Panc1 (cell line): ENCODE data around the gene DOLK. TPM values are rescaled to one million over a fixed set of nuclear protein-coding genes. Genes with fewer than 3 reads are reported as not detected.
A peak's percentile ranks its signal among the peaks of the same experiment; 100 is the strongest.

Experiments used
- ATAC-seq: fragments of 200-7000 bp; cut with Tn5 transposase; 2 replicates; pipeline ENCODE4 v1.9.1; 2020; ENCODE audit warnings: mild to moderate bottlenecking, moderate library complexity
- BruUV-seq: library from RNA; stranded (reverse); fragments of 400-500 nt; replicated peaks from 2 replicates; lab custom pipeline; 2021; lab: Mats Ljungman, UMichigan
- CTCF ChIA-PET: fragments of 300-600 bp; sonication (Branson Sonifier 250); formaldehyde crosslinking; loops from one replicate; lab custom pipeline; 2022; ENCODE audit warnings: antibody characterized with exemption; lab: Charles Lee
- POLR2A ChIA-PET: fragments of 300-600 bp; sonication (Branson Sonifier 250); formaldehyde crosslinking; loops from one replicate; lab custom pipeline; 2022; ENCODE audit warnings: antibody characterized with exemption; lab: Charles Lee
- DNase-seq: peaks from one replicate; pipeline ENCODE4 v3.0.0-alpha.2; 2010; ENCODE audit warnings: low read depth, low spot score
- H3K27ac ChIP-seq: 2 replicates; pipeline ENCODE4 v1.5.1; 2011; ENCODE audit warnings: mild to moderate bottlenecking, low read length, inconsistent platforms
- H3K27me3 ChIP-seq: fragments of 200-500 bp; sonication (Bioruptor generic); 2 replicates; pipeline ENCODE4 v1.6.0; 2014; ENCODE audit warnings: low read length, inconsistent platforms; ENCODE audit not compliant: control insufficient read depth, insufficient read depth
- H3K36me3 ChIP-seq: fragments of 200-500 bp; sonication (Bioruptor generic); 2 replicates; pipeline ENCODE4 v1.5.1; 2014; ENCODE audit warnings: inconsistent platforms, mild to moderate bottlenecking, low read length, moderate library complexity; ENCODE audit not compliant: control insufficient read depth, insufficient read depth
- H3K4me1 ChIP-seq: 2 replicates; pipeline ENCODE4 v1.5.1; 2011; ENCODE audit warnings: inconsistent platforms, mild to moderate bottlenecking, low read length, moderate library complexity; ENCODE audit not compliant: control insufficient read depth, insufficient read depth
- H3K4me3 ChIP-seq, 2 experiments: 2 replicates each; pipeline ENCODE4 v1.5.1; 2011 to 2012; ENCODE audit warnings: low read depth in 2 of 2, low read length in 2 of 2, mild to moderate bottlenecking in 2 of 2, inconsistent platforms in 1 of 2, moderate library complexity in 1 of 2
- H3K9me3 ChIP-seq: fragments of 200-500 bp; sonication (Bioruptor generic); 2 replicates; pipeline ENCODE4 v1.5.1; 2014; ENCODE audit warnings: low read depth, mild to moderate bottlenecking, inconsistent platforms, low read length, moderate library complexity; ENCODE audit not compliant: control insufficient read depth, insufficient read depth
- POLR2AphosphoS5 ChIP-seq: IDR thresholded peaks from 2 replicates; pipeline ENCODE4 v1.6.1; 2012; ENCODE audit warnings: mild to moderate bottlenecking, low read depth, low read length, moderate library complexity
- SIN3A ChIP-seq: IDR thresholded peaks from 2 replicates; pipeline ENCODE4 v1.6.1; 2012; ENCODE audit warnings: low read depth, mild to moderate bottlenecking, low read length, moderate library complexity, borderline replicate concordance; ENCODE audit not compliant: insufficient read depth
- TCF7L2 ChIP-seq: IDR thresholded peaks from 2 replicates; pipeline ENCODE4 v1.6.1; 2011; ENCODE audit warnings: mild to moderate bottlenecking, low read depth, low read length, inconsistent platforms
- in situ Hi-C: cut with HindIII; loops from 2 replicates; pipeline ENCODE4 v1.10.0; 2016; ENCODE audit warnings: low sequenced_read_pairs, low pct_unique_long_range_greater_than_20kb
- intact Hi-C: fragments of 100-400 bp; cut with micrococcal nuclease; formaldehyde crosslinking; loops from one replicate; pipeline ENCODE4 v1.10.0; 2022; ENCODE audit not compliant: unreplicated experiment
- total RNA-seq: library from RNA; stranded (reverse); gene quantifications from one replicate; pipeline ENCODE4 v1.2.1, GENCODE V29; 2021; ENCODE audit not compliant: unreplicated experiment
- TF ChIP-seq, protein P1 (sequence below): fragments of 450-650 bp; IDR thresholded peaks from 2 replicates; pipeline ENCODE4 v1.5.1; 2017; ENCODE audit warnings: mild to moderate bottlenecking
- TF ChIP-seq, protein P2 (sequence below), 2 experiments: IDR thresholded peaks; 2 replicates each; pipeline ENCODE4 v1.6.1; 2011 to 2012; ENCODE audit warnings: low read depth in 2 of 2, control low read depth in 1 of 2, low read length in 1 of 2, mild to moderate bottlenecking in 1 of 2, moderate library complexity in 1 of 2; ENCODE audit not compliant: insufficient read depth in 1 of 2

Gene DOLK
- total RNA-seq, 1 experiment from 2014 or later, result 20.0 TPM

DNA sequence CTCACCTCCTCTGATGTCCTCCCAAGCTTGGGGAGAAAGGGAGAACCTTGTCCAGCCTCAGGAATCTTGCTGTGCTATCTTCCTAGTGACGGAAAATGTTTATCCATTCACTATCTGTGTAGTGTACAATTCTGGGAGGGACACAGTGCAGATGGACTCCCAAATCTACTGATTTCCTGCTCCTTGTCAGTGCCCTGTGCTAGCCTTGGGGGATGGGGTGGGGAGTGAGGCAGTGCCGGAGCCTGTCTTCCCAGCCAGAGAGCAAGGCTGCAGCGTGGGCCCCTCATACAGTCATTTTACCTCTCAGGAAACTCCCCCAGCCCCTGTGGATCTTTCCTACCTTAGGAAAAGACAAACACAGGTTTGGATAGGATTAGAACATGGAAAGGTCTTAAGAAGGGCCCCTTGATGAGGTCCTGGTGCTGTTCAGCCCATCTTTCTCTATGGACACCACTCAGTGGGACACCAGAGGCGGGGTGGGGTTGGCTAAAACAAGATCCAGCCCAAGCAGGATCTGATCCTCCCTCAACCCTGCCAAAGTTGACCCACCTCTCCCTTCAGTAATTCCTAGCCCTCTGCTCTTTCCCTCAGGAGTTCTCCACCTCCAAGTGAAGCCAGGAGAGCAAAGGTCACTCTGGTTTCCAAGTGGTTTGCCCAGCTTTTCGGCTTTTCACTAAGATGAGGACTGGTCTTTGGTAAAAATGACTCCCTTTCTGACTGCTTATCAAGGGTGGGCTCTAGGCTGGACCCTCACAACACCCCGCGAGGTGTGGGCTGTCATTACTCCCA is 3.4 kb downstream of the DOLK start:
- no peak overlapping the region for H3K4me3 ChIP-seq
- DNase-seq (no peak), ATAC-seq (no peak)
- TF ChIP-seq, protein P1, sequence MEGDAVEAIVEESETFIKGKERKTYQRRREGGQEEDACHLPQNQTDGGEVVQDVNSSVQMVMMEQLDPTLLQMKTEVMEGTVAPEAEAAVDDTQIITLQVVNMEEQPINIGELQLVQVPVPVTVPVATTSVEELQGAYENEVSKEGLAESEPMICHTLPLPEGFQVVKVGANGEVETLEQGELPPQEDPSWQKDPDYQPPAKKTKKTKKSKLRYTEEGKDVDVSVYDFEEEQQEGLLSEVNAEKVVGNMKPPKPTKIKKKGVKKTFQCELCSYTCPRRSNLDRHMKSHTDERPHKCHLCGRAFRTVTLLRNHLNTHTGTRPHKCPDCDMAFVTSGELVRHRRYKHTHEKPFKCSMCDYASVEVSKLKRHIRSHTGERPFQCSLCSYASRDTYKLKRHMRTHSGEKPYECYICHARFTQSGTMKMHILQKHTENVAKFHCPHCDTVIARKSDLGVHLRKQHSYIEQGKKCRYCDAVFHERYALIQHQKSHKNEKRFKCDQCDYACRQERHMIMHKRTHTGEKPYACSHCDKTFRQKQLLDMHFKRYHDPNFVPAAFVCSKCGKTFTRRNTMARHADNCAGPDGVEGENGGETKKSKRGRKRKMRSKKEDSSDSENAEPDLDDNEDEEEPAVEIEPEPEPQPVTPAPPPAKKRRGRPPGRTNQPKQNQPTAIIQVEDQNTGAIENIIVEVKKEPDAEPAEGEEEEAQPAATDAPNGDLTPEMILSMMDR, result no peak
- TF ChIP-seq, protein P2, sequence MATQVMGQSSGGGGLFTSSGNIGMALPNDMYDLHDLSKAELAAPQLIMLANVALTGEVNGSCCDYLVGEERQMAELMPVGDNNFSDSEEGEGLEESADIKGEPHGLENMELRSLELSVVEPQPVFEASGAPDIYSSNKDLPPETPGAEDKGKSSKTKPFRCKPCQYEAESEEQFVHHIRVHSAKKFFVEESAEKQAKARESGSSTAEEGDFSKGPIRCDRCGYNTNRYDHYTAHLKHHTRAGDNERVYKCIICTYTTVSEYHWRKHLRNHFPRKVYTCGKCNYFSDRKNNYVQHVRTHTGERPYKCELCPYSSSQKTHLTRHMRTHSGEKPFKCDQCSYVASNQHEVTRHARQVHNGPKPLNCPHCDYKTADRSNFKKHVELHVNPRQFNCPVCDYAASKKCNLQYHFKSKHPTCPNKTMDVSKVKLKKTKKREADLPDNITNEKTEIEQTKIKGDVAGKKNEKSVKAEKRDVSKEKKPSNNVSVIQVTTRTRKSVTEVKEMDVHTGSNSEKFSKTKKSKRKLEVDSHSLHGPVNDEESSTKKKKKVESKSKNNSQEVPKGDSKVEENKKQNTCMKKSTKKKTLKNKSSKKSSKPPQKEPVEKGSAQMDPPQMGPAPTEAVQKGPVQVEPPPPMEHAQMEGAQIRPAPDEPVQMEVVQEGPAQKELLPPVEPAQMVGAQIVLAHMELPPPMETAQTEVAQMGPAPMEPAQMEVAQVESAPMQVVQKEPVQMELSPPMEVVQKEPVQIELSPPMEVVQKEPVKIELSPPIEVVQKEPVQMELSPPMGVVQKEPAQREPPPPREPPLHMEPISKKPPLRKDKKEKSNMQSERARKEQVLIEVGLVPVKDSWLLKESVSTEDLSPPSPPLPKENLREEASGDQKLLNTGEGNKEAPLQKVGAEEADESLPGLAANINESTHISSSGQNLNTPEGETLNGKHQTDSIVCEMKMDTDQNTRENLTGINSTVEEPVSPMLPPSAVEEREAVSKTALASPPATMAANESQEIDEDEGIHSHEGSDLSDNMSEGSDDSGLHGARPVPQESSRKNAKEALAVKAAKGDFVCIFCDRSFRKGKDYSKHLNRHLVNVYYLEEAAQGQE (IDR thresholded peaks at IDR 0.05; ENCODE audit: insufficient read depth in 1 of 2, low read depth in 2 of 2, low read length in 1 of 2), result no peak
- TF ChIP-seq POLR2AphosphoS5 (no peak), SIN3A (no peak), TCF7L2 (no peak)
- intact Hi-C loops, result no loop called here
- ChIA-PET CTCF (no interaction called here), POLR2A (no interaction called here)
- no peak overlapping the region for H3K27ac ChIP-seq
- H3K9me3 ChIP-seq, result no peaks in the 10 kb centered on the region
- TSS peak; percentile 68 for BruUV-seq
- H3K4me1 ChIP-seq, result peaks cover 3% of the 10 kb centered on the region
- H3K36me3 ChIP-seq, result no peaks in the 10 kb centered on the region
- no peaks in the 10 kb centered on the region for H3K27me3 ChIP-seq
- in situ Hi-C loops, result no loop called here

DNA sequence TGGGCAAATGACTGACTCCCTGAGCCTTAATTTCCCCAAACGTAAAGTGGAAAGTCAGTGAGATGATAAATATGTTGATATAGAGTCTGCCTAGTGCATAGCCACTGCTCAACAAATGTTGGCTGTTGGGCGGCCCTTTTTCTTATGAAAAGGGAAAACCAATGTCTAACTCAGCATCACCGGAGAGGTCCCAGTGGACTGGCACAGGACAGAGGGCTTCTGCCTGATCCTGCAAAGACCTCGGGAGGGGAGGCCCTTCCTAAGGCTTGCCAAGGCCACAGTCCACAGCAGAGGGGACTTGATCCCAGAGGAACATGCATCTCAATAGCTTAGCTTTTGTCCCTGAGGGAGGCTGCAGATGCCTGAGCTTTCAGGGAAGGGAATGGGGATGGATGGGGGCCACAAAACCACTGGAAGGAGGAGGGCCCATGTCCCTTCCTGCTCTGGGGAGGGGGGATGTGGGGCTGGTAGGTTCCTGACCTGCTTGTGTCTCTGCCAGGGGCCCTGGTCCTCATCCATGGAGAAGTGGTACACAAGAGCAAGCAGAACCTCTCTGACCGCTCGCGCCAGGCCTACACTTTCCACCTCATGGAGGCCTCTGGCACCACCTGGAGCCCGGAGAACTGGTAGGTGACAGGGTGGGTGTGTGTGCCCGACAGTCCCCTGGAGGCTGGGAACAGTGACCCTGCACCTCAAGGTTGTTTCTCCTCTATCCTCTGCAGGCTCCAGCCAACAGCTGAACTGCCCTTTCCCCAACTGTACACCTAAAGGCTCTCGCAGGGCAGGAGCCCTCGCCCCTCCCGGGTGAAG is 6.3 kb downstream of the DOLK start:
- TF ChIP-seq SIN3A, result no peak
- TF ChIP-seq, protein P2 (IDR thresholded peaks at IDR 0.05; ENCODE audit: insufficient read depth in 1 of 2, low read depth in 2 of 2, low read length in 1 of 2), result no peak
- TF ChIP-seq, protein P1, result no peak
- no peak for TF ChIP-seq POLR2AphosphoS5
- no peak for TF ChIP-seq TCF7L2
- in situ Hi-C loops (no loop called here), intact Hi-C loops (no loop called here)
- Histone ChIP-seq H3K27ac (no peak overlapping the region), H3K27me3 (no peaks in the 10 kb centered on the region), H3K9me3 (no peaks in the 10 kb centered on the region), H3K4me3 (no peak overlapping the region), H3K36me3 (no peaks in the 10 kb centered on the region), H3K4me1 (no peaks in the 10 kb centered on the region; the same call in 1 of the 2 replicates)
- ChIA-PET POLR2A (interaction anchor here (0.7 kb wide), 1 partner anchor 10 kb away, joined by 6 read pairs; no protein-coding TSS in a partner anchor), CTCF (no interaction called here)
- BruUV-seq, result no TSS peak
- ATAC-seq (peak; percentile 48; the same call in 1 of the 2 replicates), DNase-seq (no peak)
